22Rv1 (cell line): ENCODE measurements around the gene SPATA32.

ENCODE experiments used
- H3K27ac ChIP-seq: fragments of 450-650 bp; 2 replicates; pipeline ENCODE4 v1.5.1; 2017
- ZFX ChIP-seq: fragments of 450-650 bp; IDR thresholded peaks from 2 replicates; pipeline ENCODE4 v1.6.1; 2017; ENCODE audit warnings: antibody characterized with exemption, borderline replicate concordance
- TF ChIP-seq, protein P1 (sequence below): fragments of 450-650 bp; IDR thresholded peaks from 2 replicates; pipeline ENCODE4 v1.5.1; 2017; ENCODE audit warnings: mild to moderate bottlenecking

The SPATA32 gene

DNA sequence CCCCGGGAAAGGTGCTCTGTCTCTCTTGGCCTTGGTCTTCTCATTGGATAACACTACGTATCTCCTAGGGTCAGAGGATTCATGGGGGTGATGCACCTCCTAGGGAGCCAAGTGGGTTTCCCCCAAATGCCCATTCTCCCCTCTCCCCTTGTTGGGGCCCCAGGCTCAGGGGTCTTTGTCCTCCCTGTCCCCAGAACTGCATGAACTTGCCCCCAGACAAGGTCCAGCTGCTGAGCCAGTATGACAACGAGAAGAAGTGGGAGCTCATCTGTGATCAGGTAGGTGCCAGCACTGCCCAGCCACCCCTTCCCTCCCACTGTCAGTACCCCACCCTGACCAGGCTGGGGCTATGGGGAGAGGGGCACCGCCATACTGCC is 31.5 kb downstream of the SPATA32 start:
- TF ChIP-seq, protein P1, sequence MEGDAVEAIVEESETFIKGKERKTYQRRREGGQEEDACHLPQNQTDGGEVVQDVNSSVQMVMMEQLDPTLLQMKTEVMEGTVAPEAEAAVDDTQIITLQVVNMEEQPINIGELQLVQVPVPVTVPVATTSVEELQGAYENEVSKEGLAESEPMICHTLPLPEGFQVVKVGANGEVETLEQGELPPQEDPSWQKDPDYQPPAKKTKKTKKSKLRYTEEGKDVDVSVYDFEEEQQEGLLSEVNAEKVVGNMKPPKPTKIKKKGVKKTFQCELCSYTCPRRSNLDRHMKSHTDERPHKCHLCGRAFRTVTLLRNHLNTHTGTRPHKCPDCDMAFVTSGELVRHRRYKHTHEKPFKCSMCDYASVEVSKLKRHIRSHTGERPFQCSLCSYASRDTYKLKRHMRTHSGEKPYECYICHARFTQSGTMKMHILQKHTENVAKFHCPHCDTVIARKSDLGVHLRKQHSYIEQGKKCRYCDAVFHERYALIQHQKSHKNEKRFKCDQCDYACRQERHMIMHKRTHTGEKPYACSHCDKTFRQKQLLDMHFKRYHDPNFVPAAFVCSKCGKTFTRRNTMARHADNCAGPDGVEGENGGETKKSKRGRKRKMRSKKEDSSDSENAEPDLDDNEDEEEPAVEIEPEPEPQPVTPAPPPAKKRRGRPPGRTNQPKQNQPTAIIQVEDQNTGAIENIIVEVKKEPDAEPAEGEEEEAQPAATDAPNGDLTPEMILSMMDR, result no peak
- no peak for TF ChIP-seq ZFX
- no peak overlapping the region for H3K27ac ChIP-seq

DNA sequence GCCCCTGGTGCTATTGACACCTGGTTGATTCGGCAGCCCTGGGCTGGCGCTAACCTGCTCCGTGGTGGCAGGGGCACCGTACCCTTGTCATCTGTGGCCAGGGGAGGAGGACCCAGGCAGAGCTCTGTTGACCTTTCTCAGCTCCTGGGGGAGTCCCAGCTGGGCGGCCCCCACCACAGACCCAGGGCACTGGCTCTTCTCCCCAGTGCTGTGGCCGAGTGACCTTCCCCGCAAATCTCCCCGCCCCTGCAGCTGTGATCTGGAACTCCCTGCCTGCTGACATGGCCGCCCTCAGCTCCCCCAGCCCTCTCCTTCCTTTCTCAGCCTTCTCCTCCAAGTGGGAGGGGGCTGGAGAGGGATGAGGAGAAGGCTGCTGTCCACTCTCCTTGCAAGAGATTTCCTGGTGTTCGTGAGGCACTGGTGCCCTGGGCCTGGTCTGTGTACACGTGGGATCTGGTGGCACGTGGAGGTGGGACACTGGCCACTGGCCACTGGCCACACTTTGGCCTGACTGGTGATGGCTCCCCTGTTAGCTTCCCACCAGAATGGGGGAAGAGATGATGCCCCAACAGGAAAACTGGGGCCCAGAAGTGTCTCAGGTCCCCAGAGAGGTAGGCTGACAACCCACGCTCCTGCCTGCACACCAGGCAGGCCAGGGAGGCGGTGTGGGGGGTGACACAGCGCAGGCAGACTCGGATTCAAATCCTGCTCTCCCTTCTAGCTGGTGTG is 32.0 kb downstream of the SPATA32 start:
- TF ChIP-seq, protein P1, result no peak

DNA sequence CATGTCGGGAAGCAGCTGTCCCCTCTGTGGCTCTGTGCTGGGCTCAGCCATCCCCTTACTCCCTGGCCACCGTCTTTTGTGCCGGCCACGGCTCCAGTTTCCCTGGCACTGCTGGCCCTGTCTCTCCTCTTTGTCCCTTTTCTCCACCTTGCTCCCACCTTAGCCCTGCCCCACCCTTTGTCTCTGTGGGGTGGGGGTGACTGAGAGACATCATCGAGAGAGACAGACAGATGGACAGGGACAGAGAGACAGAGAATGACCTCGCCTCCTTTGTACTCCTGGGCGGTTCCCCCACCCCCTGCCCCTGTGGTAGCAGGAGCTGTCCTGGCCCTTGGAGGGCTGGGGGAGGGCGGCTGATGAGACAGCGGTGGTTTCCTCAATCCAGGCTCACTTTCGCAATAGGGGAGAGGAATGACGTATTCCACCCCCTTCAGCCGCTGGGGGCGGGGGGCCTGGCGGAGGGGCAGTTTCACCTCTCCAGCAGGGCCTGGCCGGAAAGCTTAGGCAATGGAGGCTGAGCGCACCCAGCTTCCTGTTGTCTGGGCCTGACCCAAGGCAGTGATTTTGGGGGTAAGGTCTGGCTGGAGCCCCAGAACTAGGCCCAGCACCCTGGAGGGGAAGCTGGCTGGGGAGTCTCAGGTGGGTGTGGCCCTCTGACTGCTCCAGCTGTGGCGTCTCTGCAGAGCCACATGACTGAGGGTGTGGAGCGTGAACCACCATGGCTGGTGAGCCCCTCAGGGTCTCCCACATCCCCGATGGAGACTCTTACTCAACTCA is 32.9 kb downstream of the SPATA32 start:
- no peak for TF ChIP-seq ZFX
- TF ChIP-seq, protein P1, result no peak
- no peak overlapping the region for H3K27ac ChIP-seq

More for the DNA sequence above, 32.0 kb downstream of the SPATA32 start:
- H3K27ac ChIP-seq, result no peak overlapping the region

DNA sequence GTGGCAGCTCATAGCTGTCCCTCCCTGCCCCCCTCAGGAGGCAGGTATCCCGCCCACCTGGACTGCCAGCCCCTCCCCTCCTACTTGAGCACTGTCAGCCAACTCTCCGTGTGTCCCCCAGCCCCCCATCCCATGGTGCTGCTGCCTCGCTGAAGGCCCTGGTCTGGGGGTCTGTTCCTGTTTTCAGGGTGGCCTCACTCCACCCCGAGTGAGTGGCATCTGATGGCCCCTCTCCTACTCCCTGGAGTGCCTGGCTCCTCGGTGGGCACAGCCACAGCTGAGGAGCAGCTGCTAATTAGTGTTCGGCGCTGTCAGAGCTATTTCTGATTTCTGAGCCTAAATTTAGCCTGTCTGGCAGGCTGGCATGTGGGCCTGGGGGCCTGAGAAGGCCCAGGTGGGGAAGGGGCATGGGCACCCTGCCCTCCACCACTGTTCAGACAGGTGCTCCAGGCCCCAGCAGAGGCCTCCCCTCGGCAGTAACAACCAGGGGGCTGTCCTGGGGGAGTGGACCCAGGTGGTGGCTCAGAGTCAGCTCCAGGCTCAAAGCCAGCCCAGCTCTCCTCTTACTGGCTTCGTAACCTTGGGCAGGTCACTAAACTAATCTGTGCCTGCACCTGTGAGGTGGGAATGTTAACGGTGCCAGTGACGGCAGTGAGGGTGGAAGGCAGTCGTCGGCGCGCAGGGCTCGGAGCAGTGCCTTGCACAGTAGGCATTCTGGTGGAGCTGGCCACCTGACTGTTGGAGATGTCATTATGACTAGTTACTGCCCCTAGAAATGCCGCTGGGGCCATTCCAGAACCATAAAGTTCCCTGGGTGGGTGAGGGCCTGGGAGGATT is 33.8 kb downstream of the SPATA32 start:
- TF ChIP-seq, protein P1, result no peak
- TF ChIP-seq ZFX, result no peak
- H3K27ac ChIP-seq, result no peak overlapping the region

DNA sequence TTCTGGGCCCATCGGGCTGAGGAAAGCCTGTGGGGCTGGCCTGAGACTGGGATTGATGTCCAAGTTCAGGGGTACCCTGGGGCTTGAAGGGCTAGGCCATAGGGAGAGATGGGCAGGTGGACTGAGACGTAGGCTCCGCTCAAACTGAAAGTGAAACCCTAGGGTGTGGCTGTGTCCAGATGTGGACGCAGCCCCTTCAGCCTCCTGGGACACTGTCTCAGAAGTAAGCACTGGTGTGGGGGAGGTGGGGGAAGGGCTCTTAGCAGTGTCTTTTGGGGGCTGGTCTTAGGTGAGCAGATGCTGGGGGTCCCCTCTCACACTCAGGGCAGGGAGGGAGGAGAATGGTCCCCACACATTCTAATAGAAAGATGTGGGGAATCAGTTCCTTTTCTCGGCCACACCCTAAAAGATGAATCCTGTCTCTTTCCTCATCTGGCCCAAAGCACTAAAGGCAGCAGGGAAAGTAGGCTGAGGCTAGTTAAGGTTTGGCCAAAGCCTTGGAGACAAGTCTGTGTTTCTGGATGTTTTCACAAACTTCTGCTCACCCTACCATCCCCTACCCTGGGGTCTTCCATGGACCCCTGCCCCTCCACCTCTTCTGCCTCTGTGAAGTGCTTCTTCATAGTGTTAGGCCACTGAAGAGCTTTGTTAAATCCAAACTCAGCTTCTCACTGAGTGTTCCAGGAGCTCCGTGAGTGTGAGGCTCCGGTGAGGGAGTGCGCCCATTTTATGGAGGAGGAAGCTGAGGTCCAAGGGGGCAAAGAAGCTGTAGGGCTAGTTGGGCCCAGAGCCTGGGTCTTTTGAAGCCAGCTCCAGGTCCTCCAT is 34.6 kb downstream of the SPATA32 start:
- no peak overlapping the region for H3K27ac ChIP-seq
- TF ChIP-seq ZFX, result no peak
- TF ChIP-seq, protein P1, result no peak

DNA sequence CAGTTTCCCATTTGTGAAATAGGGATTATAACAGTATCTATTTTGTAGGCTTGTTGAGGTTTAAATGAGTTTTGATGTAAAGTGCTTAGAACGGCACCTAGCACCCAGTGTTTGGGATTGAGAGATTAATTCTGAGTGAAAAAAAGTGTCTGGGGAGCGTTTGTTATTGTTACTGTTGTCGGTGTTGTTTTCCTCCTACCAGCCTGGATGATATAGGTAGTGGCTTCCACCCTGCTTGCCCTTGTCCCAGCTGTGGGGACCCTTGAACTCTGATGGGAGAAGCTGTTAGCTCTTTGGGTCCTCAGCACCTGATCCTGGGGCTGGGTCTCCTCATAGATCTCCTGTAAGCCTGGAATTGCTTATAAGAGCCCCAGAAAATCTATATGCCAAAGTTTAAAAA is 35.3 kb downstream of the SPATA32 start:
- no peak overlapping the region for H3K27ac ChIP-seq
- TF ChIP-seq, protein P1, result no peak
- no peak for TF ChIP-seq ZFX
